MCF 10A (cell line): ENCODE data around the gene SLAMF9. TPM values are rescaled to one million over a fixed set of nuclear protein-coding genes. Genes with fewer than 3 reads are reported as not detected.

Experiments
- BruUV-seq: library from RNA; stranded (reverse); fragments of 400-500 nt; replicated peaks from 2 replicates; lab custom pipeline; 2021; lab: Mats Ljungman, UMichigan
- CTCF ChIA-PET: fragments of 300-600 bp; sonication (Branson Sonifier 250); formaldehyde crosslinking; extraction: SDS; loops from one replicate; lab custom pipeline; 2021; ENCODE audit warnings: antibody characterized with exemption, inconsistent platforms; lab: Yijun Ruan, JAX
- POLR2A ChIA-PET: fragments of 300-600, 350-650 bp; sonication (Branson Sonifier 250); formaldehyde crosslinking; extraction: SDS; loops from one replicate; lab custom pipeline; 2020; ENCODE audit warnings: antibody characterized with exemption, inconsistent platforms; lab: Yijun Ruan, JAX
- DNase-seq: peaks from one replicate; pipeline ENCODE4 v3.0.0-alpha.2; 2018; ENCODE audit not compliant: unreplicated experiment
- H3K27ac Mint-ChIP-seq: one replicate; pipeline ENCODE4 v1.8.0; 2022; ENCODE audit warnings: mild to moderate bottlenecking, low read depth, mixed read lengths; ENCODE audit not compliant: unreplicated experiment
- H3K27me3 Mint-ChIP-seq: one replicate; pipeline ENCODE4 v1.8.0; 2022; ENCODE audit warnings: mixed read lengths; ENCODE audit not compliant: insufficient read depth, unreplicated experiment
- H3K36me3 Mint-ChIP-seq: one replicate; pipeline ENCODE4 v1.8.0; 2022; ENCODE audit warnings: mild to moderate bottlenecking, moderate library complexity, mixed read lengths; ENCODE audit not compliant: insufficient read depth, unreplicated experiment
- H3K4me1 Mint-ChIP-seq: one replicate; pipeline ENCODE4 v1.8.0; 2022; ENCODE audit warnings: mixed read lengths; ENCODE audit not compliant: insufficient read depth, unreplicated experiment
- H3K4me3 Mint-ChIP-seq: one replicate; pipeline ENCODE4 v1.8.0; 2022; ENCODE audit warnings: mild to moderate bottlenecking, moderate library complexity, mixed read lengths; ENCODE audit not compliant: unreplicated experiment
- H3K9me3 Mint-ChIP-seq: one replicate; pipeline ENCODE4 v1.8.0; 2022; ENCODE audit warnings: mixed read lengths; ENCODE audit not compliant: unreplicated experiment
- CTCF ChIP-seq: fragments of 200-600 bp; IDR thresholded peaks from one replicate; pipeline ENCODE4 v1.8.0; 2022; ENCODE audit warnings: antibody characterized with exemption, mild to moderate bottlenecking; ENCODE audit not compliant: unreplicated experiment
- intact Hi-C: fragments of 100-400 bp; cut with micrococcal nuclease; formaldehyde crosslinking; loops from 2 replicates; pipeline ENCODE4 v1.14.1; 2022
- total RNA-seq: library from RNA; stranded (reverse); gene quantifications from 2 replicates; pipeline ENCODE4 v1.2.3, GENCODE V29; 2022

The SLAMF9 gene
- total RNA-seq, 1 experiment from 2014 or later: not detected

- no peak for TF ChIP-seq CTCF
- ChIA-PET CTCF (interaction anchor here (0.6 to 52.4 kb wide), 5 partner anchors 10 to 127 kb away, joined by 3 to 1675 read pairs (median 10); no protein-coding TSS in a partner anchor), POLR2A (interaction anchor here (0.7 to 4.5 kb wide), 3 partner anchors 17 to 104 kb away, joined by 5 to 62 read pairs (median 5); partner anchors contain the start of gene PIGM)
- no peak for DNase-seq
- H3K4me1 Mint-ChIP-seq: peaks cover 26% of the 10 kb centered on the region
- peaks cover 13% of the 10 kb centered on the region for H3K36me3 Mint-ChIP-seq
- no peaks in the 10 kb centered on the region for H3K27me3 Mint-ChIP-seq
- no peaks in the 10 kb centered on the region for H3K9me3 Mint-ChIP-seq
- no peak overlapping the region for H3K27ac Mint-ChIP-seq
- H3K4me3 Mint-ChIP-seq: no peak overlapping the region
- intact Hi-C loops: no loop called here
- BruUV-seq: no TSS peak
Measured at GRCh38 chr1:159927211-159927848, 26.7 kb downstream of the SLAMF9 start.

GRCh38 chr1:159925719-159926078, 28.3 kb downstream of the SLAMF9 start:
- H3K36me3 Mint-ChIP-seq: peaks cover 25% of the 10 kb centered on the region
- no peak for DNase-seq
- POLR2A ChIA-PET: interaction anchor here (0.5 to 4.5 kb wide), 27 partner anchors 10 to 764 kb away, joined by 3 to 62 read pairs (median 4); partner anchors contain the start of genes DUSP23, PEX19 and PIGM
- H3K4me1 Mint-ChIP-seq: peaks cover 40% of the 10 kb centered on the region
- no TSS peak for BruUV-seq
- H3K27ac Mint-ChIP-seq: peak overlapping the region; percentile 99
- peak overlapping the region; percentile 81 for H3K4me3 Mint-ChIP-seq
- no peaks in the 10 kb centered on the region for H3K27me3 Mint-ChIP-seq
- H3K9me3 Mint-ChIP-seq: no peaks in the 10 kb centered on the region
- intact Hi-C loops: loop anchor here (1.0 kb wide), 1 partner anchor 36 kb away; no protein-coding TSS in a partner anchor
- CTCF ChIA-PET: interaction anchor here (0.6 to 52.4 kb wide), 13 partner anchors 10 to 765 kb away, joined by 3 to 1675 read pairs (median 3); no protein-coding TSS in a partner anchor
- TF ChIP-seq CTCF: no peak

GRCh38 chr1:159924791-159925718, 29.0 kb downstream of the SLAMF9 start, which contains the start of gene TAGLN2:
TAGLN2 (minus strand) TSS chr1:159925507; CDS start chr1:159920509, 4,998 bp downstream.
- ChIA-PET CTCF (interaction anchor here (0.6 to 52.4 kb wide), 20 partner anchors 8 to 905 kb away, joined by 3 to 1675 read pairs (median 4); no protein-coding TSS in a partner anchor), POLR2A (interaction anchor here (0.5 to 4.5 kb wide), 39 partner anchors 9 to 1106 kb away, joined by 3 to 62 read pairs (median 4); partner anchors contain the start of genes DUSP23, PEX19 and PIGM)
- TSS peak; percentile 54 for BruUV-seq
- Mint-ChIP-seq H3K36me3 (peaks cover 32% of the 10 kb centered on the region), H3K4me1 (peaks cover 45% of the 10 kb centered on the region), H3K27ac (peak within 1 kb of the TSS; percentile 99), H3K27me3 (no peaks in the 10 kb centered on the region), H3K9me3 (no peaks in the 10 kb centered on the region), H3K4me3 (peak within 1 kb of the TSS; percentile 81)
- TF ChIP-seq CTCF: no peak
- intact Hi-C loops: loop anchor here (1.0 to 5.0 kb wide), 2 partner anchors 36 to 327 kb away; no protein-coding TSS in a partner anchor
- DNase-seq: peak; percentile 97
